C4-2B (cell line): ENCODE measurements around the gene TCF4.

Experiments
- CTCF ChIP-seq: fragments of 450-650 bp; conservative IDR thresholded peaks from 2 replicates; pipeline ENCODE4 v1.5.1; 2017; ENCODE audit warnings: mild to moderate bottlenecking
- ZFX ChIP-seq: fragments of 450-650 bp; IDR thresholded peaks from 2 replicates; pipeline ENCODE4 v1.6.1; 2017

- TF ChIP-seq CTCF: no peak
- TF ChIP-seq ZFX: no peak
These were observed 44.8 kb downstream of the TCF4 start for GRCh38 chr18:55543130-55543704.
